Thyroid gland (tissue), 4 donors: ENCODE data around the gene MTHFS.

ENCODE experiments used
- CTCF ChIP-seq, 6 experiments: fragments of 200-600 bp in 3 of 6; fragments of 450-650 bp in 3 of 6; sonication (generic) in 3 of 6; IDR thresholded peaks; one replicate each; pipeline ENCODE4 v1.5.1; 2016 to 2019; ENCODE audit warnings: antibody characterized with exemption in 6 of 6, mild to moderate bottlenecking in 2 of 6, inconsistent platforms in 1 of 6, moderate library complexity in 1 of 6
- POLR2A ChIP-seq, 2 donors: fragments of 450-650 bp; IDR thresholded peaks; one replicate each; pipeline ENCODE4 v1.6.1; 2017; ENCODE audit warnings: antibody characterized with exemption in 2 of 2, mild to moderate bottlenecking in 2 of 2, moderate library complexity in 1 of 2

GRCh38 chr15:79918278-79918677, 21.5 kb upstream of the MTHFS start:
- no peak for TF ChIP-seq CTCF (IDR thresholded peaks at IDR 0.05)
- no peak for TF ChIP-seq POLR2A (IDR thresholded peaks at IDR 0.05)
